HEK293 (cell line): Measurements from ENCODE around the gene FAM83E.

Source experiments
- CTCF ChIA-PET: fragments of 350-600 bp; formaldehyde crosslinking; extraction: SDS; loops from one replicate; lab custom pipeline; 2021; ENCODE audit warnings: antibody characterized with exemption; lab: Yijun Ruan, JAX
- POLR2A ChIA-PET: fragments of 300-600 bp; formaldehyde crosslinking; extraction: SDS; loops from one replicate; lab custom pipeline; 2020; ENCODE audit warnings: antibody characterized with exemption, inconsistent platforms; lab: Yijun Ruan, JAX
- H3K27ac ChIP-seq: fragments of 200-500 bp; sonication (Bioruptor generic); 2 replicates; pipeline ENCODE4 v1.5.1; 2014; ENCODE audit warnings: low read depth, low read length, control low read depth, inconsistent platforms; ENCODE audit errors: extremely low read depth
- H3K36me3 ChIP-seq, 2 experiments: fragments of 200-500 bp in 1 of 2; sonication (Bioruptor generic) in 1 of 2; 1 replicate in 1 of 2; 2 replicates in 1 of 2; pipeline ENCODE4 v1.5.1; 2014 to 2017; ENCODE audit warnings: inconsistent platforms in 2 of 2, low read length in 2 of 2; ENCODE audit not compliant: control insufficient read depth in 2 of 2, insufficient read depth in 1 of 2
- H3K4me1 ChIP-seq: fragments of 200-500 bp; sonication (Bioruptor generic); 2 replicates; pipeline ENCODE4 v1.5.1; 2014; ENCODE audit warnings: mild to moderate bottlenecking, low read length, inconsistent platforms; ENCODE audit not compliant: control insufficient read depth, insufficient read depth
- H3K4me3 ChIP-seq: 2 replicates; pipeline ENCODE4 v1.5.1; 2011; ENCODE audit warnings: low read depth, mild to moderate bottlenecking, control low read depth, low read length, moderate library complexity
- H3K9me3 ChIP-seq: fragments of 200-500 bp; sonication (Bioruptor generic); 2 replicates; pipeline ENCODE4 v1.5.1; 2014; ENCODE audit warnings: low read depth, low read length, inconsistent platforms; ENCODE audit not compliant: control insufficient read depth, insufficient read depth
- GLIS1 ChIP-seq: fragments of 450-650 bp; formaldehyde crosslinking; IDR thresholded peaks from 2 replicates; pipeline ENCODE4 v1.5.1; 2016; ENCODE audit warnings: missing biosample characterization, missing genetic modification characterization
- HOXA7 ChIP-seq: sonication (generic); formaldehyde crosslinking; IDR thresholded peaks from 2 replicates; pipeline ENCODE4 v1.8.1; 2022; ENCODE audit warnings: missing genetic modification reagents, borderline replicate concordance
- KLF9 ChIP-seq: fragments of 450-650 bp; formaldehyde crosslinking; IDR thresholded peaks from 2 replicates; pipeline ENCODE4 v1.5.1; 2016; ENCODE audit warnings: missing biosample characterization, missing genetic modification characterization, low read depth
- MZF1 ChIP-seq: fragments of 450-650 bp; formaldehyde crosslinking; IDR thresholded peaks from 2 replicates; pipeline ENCODE4 v1.5.1; 2017; ENCODE audit warnings: missing biosample characterization, missing genetic modification characterization, borderline replicate concordance
- ZFP69B ChIP-seq: fragments of 450-650 bp; formaldehyde crosslinking; IDR thresholded peaks from 2 replicates; pipeline ENCODE4 v1.5.1; 2016; ENCODE audit warnings: missing biosample characterization, missing genetic modification characterization
- ZIC2 ChIP-seq: fragments of 450-650 bp; formaldehyde crosslinking; IDR thresholded peaks from 2 replicates; pipeline ENCODE4 v1.5.1; 2016; ENCODE audit warnings: missing biosample characterization, missing genetic modification characterization
- ZNF10 ChIP-seq: fragments of 450-650 bp; formaldehyde crosslinking; IDR thresholded peaks from 2 replicates; pipeline ENCODE4 v1.5.1; 2017; ENCODE audit warnings: missing biosample characterization, missing genetic modification characterization
- ZNF121 ChIP-seq: fragments of 450-650 bp; formaldehyde crosslinking; IDR thresholded peaks from 2 replicates; pipeline ENCODE4 v1.5.1; 2016; ENCODE audit warnings: missing biosample characterization, missing genetic modification characterization
- ZNF335 ChIP-seq: fragments of 450-650 bp; formaldehyde crosslinking; conservative IDR thresholded peaks from 2 replicates; pipeline ENCODE4 v1.5.1; 2016; ENCODE audit warnings: missing biosample characterization, missing genetic modification characterization
- ZNF341 ChIP-seq: fragments of 450-650 bp; formaldehyde crosslinking; IDR thresholded peaks from 2 replicates; pipeline ENCODE4; 2016; ENCODE audit warnings: low read depth, missing biosample characterization, missing genetic modification characterization
- ZNF501 ChIP-seq: fragments of 450-650 bp; formaldehyde crosslinking; IDR thresholded peaks from 2 replicates; pipeline ENCODE4 v1.5.1; 2016; ENCODE audit warnings: missing biosample characterization, missing genetic modification characterization
- ZNF571 ChIP-seq: fragments of 450-650 bp; formaldehyde crosslinking; IDR thresholded peaks from 2 replicates; pipeline ENCODE4 v1.5.0; 2017; ENCODE audit warnings: missing biosample characterization, missing genetic modification characterization
- ZNF600 ChIP-seq: fragments of 450-650 bp; formaldehyde crosslinking; IDR thresholded peaks from 2 replicates; pipeline ENCODE4 v1.5.1; 2016; ENCODE audit warnings: missing biosample characterization, missing genetic modification characterization
- ZNF76 ChIP-seq: fragments of 450-650 bp; formaldehyde crosslinking; IDR thresholded peaks from 2 replicates; pipeline ENCODE4; 2016; ENCODE audit warnings: low read depth, missing biosample characterization, missing genetic modification characterization, borderline replicate concordance
- ZNF768 ChIP-seq: fragments of 450-650 bp; formaldehyde crosslinking; IDR thresholded peaks from 2 replicates; pipeline ENCODE4 v1.5.1; 2018; ENCODE audit warnings: missing biosample characterization, mild to moderate bottlenecking, missing genetic modification characterization
- ZXDB ChIP-seq: fragments of 450-650 bp; formaldehyde crosslinking; IDR thresholded peaks from 2 replicates; pipeline ENCODE4 v1.5.1; 2016; ENCODE audit warnings: missing biosample characterization, missing genetic modification characterization
- TF ChIP-seq, protein P1 (sequence below): fragments of 450-650 bp; formaldehyde crosslinking; IDR thresholded peaks from 2 replicates; pipeline ENCODE4 v1.5.1; 2017; ENCODE audit warnings: missing biosample characterization, missing genetic modification characterization
- TF ChIP-seq, protein P2 (sequence below): fragments of 450-650 bp; formaldehyde crosslinking; IDR thresholded peaks from 2 replicates; pipeline ENCODE4 v1.5.1; 2016; ENCODE audit warnings: missing biosample characterization, missing genetic modification characterization
- TF ChIP-seq, protein P3 (sequence below): fragments of 450-650 bp; formaldehyde crosslinking; optimal IDR thresholded peaks from 2 replicates; pipeline ENCODE3; 2016; ENCODE audit warnings: missing biosample characterization, mild to moderate bottlenecking, missing genetic modification characterization
- TF ChIP-seq, protein P4 (sequence below): fragments of 450-650 bp; formaldehyde crosslinking; IDR thresholded peaks from 2 replicates; pipeline ENCODE4 v1.5.1; 2017; ENCODE audit warnings: missing biosample characterization, mild to moderate bottlenecking, missing genetic modification characterization, moderate library complexity

The FAM83E gene

DNA sequence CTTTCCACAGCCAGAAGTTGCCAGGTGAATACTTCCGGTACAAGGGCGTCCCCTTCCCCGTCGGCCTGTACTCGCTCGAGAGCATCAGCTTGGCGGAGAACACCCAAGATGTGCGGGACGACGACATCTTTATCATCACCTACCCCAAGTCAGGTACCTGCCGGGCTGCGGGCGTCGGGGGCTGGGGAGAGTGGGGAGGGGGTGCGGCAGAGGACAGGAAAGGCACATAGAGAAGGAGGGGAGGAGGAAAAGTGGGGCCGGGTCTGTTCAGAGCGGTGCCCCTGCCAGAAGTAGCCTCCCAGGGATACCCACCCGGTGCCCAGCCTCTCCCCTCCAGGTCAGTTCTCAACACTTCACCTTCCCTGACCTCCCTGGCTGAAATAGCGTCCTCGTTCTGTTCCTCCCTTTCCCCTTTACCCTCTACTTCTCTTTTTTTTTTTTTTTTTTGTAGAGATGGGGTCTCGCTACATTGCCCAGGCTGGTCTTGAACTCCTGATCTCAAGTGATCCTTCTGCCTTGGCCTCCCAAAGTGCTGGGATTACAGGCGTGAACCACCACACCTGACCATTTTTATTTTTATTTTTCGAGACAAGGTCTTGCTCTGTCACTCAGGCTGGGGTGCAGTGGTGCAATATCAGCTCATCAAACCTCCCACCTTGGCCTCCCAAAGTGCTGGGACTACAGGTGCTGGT is 38.8 kb downstream of the FAM83E start:
- no peak overlapping the region for H3K4me3 ChIP-seq
- H3K9me3 ChIP-seq: no peaks in the 10 kb centered on the region
- no peaks in the 10 kb centered on the region; the same call in 1 of the 2 replicates for H3K4me1 ChIP-seq
- H3K36me3 ChIP-seq: no peaks in the 10 kb centered on the region
- ChIA-PET POLR2A (interaction anchor here (0.5 to 0.7 kb wide), 3 partner anchors 8 to 998 kb away, joined by 3 to 4 read pairs (median 4); no protein-coding TSS in a partner anchor), CTCF (interaction anchor here (0.6 kb wide), 1 partner anchor 14 kb away, joined by 4 read pairs; no protein-coding TSS in a partner anchor)
- H3K27ac ChIP-seq: no peak overlapping the region
- TF ChIP-seq, protein P1, sequence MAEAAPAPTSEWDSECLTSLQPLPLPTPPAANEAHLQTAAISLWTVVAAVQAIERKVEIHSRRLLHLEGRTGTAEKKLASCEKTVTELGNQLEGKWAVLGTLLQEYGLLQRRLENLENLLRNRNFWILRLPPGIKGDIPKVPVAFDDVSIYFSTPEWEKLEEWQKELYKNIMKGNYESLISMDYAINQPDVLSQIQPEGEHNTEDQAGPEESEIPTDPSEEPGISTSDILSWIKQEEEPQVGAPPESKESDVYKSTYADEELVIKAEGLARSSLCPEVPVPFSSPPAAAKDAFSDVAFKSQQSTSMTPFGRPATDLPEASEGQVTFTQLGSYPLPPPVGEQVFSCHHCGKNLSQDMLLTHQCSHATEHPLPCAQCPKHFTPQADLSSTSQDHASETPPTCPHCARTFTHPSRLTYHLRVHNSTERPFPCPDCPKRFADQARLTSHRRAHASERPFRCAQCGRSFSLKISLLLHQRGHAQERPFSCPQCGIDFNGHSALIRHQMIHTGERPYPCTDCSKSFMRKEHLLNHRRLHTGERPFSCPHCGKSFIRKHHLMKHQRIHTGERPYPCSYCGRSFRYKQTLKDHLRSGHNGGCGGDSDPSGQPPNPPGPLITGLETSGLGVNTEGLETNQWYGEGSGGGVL (tag by site-specific recombination): no peak
- peak; percentile 54 for TF ChIP-seq ZNF121 (tag by site-specific recombination)
- no peak for TF ChIP-seq KLF9
- TF ChIP-seq MZF1 (tag by site-specific recombination): no peak

DNA sequence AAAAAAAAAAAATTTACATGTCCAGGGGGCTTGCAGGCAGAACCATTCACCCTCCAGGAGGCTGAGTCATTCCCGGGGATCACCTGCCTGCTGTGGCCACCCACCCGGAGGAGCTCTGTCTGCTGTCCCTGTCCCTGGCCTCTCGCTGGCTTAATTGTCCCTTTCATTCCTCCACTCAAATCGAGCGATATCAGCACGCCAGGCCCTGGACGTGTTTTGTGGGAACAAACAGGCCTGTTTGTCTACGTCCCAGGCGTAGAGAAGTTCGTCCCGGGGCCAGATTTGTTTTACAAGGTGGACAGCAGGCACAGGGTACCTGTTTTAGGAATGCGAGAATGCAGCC is 41.7 kb downstream of the FAM83E start:
- H3K36me3 ChIP-seq: no peaks in the 10 kb centered on the region
- ChIA-PET POLR2A (interaction anchor here (0.6 kb wide), 1 partner anchor 1933 kb away, joined by 3 read pairs; no protein-coding TSS in a partner anchor), CTCF (interaction anchor here (0.7 to 3.7 kb wide), 4 partner anchors 11 to 262 kb away, joined by 3 to 28 read pairs (median 6); no protein-coding TSS in a partner anchor)
- H3K4me3 ChIP-seq: no peak overlapping the region
- no peak for TF ChIP-seq ZXDB (tag by site-specific recombination)
- peak; percentile 75 for TF ChIP-seq GLIS1 (tag by site-specific recombination)
- TF ChIP-seq ZNF335 (tag by site-specific recombination): peak; percentile 21; the same call in 1 of the 2 replicates
- TF ChIP-seq ZIC2: peak; percentile 51; the same call in 1 of the 2 replicates
- no peak overlapping the region for H3K27ac ChIP-seq
- H3K9me3 ChIP-seq: no peaks in the 10 kb centered on the region
- H3K4me1 ChIP-seq: peaks cover 7% of the 10 kb centered on the region

DNA sequence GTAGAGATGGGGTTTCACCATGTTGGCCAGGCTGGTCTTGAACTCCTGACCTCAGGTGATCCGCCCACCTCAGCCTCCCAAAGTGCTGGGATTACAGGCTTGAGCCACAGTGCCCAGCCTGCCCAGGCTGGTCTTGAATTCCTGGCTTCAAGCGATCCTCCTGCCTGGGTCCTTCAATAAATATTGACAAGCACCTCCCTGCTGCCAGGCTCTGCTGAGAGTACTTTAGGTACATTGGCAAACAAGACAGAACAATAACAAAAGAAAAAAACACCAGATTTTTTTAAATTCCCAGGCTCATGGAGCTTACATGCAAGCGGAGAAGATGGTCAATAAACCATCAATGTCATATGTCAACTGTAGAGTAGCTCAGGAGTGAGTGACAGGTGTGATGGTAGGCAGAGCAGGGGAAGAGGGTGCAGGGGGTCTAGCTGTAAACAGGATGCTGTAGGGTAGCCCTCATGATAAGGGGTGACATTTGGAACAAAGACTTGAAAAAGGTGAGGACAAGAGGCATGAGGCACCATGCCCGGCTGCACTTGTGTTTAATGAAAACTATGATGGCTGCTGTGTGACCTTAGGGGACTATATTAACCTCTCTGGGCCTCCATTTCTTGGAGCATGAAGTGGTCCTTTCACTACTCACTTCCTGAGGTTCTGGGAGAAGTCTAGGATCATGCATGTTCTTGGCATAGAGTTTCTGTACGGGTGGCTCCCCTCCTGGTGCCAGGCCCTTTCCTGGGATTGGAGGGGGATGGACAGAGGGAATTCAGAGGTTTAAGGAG is 43.3 kb downstream of the FAM83E start:
- ChIA-PET CTCF (interaction anchor here (0.7 to 3.7 kb wide), 6 partner anchors 12 to 860 kb away, joined by 3 to 28 read pairs (median 6); no protein-coding TSS in a partner anchor), POLR2A (interaction anchor here (1.3 kb wide), 1 partner anchor 58 kb away, joined by 4 read pairs; no protein-coding TSS in a partner anchor)
- Histone ChIP-seq H3K4me1 (peaks cover 8% of the 10 kb centered on the region), H3K9me3 (no peaks in the 10 kb centered on the region), H3K4me3 (no peak overlapping the region), H3K36me3 (no peaks in the 10 kb centered on the region), H3K27ac (no peak overlapping the region)
- no peak for TF ChIP-seq ZNF76 (tag by site-specific recombination)
- TF ChIP-seq ZNF768 (tag by site-specific recombination): peak; percentile 93

DNA sequence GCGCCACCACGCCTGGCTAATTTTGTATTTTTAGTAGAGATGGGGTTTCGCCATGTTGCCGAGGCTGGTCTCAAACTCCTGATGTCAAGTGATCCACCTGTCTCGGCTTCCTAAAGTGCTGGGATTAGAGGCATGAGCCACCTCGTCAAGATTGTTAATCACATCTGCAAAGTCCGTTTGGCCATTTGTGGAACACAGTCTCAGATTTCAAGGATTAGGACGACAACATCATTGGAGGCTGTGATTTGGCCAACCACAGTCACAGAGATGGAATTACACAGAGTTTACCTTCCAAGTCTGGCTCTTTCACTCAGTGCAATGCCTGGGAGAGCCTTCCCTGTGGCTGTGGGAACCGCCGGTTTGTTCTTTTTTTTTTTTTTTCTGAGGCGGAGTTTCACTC is 45.1 kb downstream of the FAM83E start:
- CTCF ChIA-PET: interaction anchor here (1.1 kb wide), 1 partner anchor 19 kb away, joined by 3 read pairs; no protein-coding TSS in a partner anchor
- Histone ChIP-seq H3K27ac (no peak overlapping the region), H3K9me3 (no peaks in the 10 kb centered on the region), H3K4me3 (no peak overlapping the region), H3K4me1 (peaks cover 11% of the 10 kb centered on the region), H3K36me3 (no peaks in the 10 kb centered on the region)
- POLR2A ChIA-PET: interaction anchor here (0.7 kb wide), 1 partner anchor 39 kb away, joined by 3 read pairs; no protein-coding TSS in a partner anchor
- TF ChIP-seq ZNF571 (tag by site-specific recombination) (no peak), ZNF335 (tag by site-specific recombination) (0 out of 2 replicates have a peak, but pooled peaks have one; percentile 18), ZNF341 (tag by site-specific recombination) (no peak), ZNF501 (no peak), ZNF600 (tag by site-specific recombination) (peak; percentile 43; the same call in 1 of the 2 replicates), ZNF10 (tag by site-specific recombination) (no peak), ZFP69B (tag by site-specific recombination) (no peak), HOXA7 (CRISPR knock-in tag) (no peak)
- TF ChIP-seq, protein P2, sequence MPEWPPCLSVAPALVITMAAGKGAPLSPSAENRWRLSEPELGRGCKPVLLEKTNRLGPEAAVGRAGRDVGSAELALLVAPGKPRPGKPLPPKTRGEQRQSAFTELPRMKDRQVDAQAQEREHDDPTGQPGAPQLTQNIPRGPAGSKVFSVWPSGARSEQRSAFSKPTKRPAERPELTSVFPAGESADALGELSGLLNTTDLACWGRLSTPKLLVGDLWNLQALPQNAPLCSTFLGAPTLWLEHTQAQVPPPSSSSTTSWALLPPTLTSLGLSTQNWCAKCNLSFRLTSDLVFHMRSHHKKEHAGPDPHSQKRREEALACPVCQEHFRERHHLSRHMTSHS (tag by site-specific recombination): no peak
- TF ChIP-seq, protein P3, sequence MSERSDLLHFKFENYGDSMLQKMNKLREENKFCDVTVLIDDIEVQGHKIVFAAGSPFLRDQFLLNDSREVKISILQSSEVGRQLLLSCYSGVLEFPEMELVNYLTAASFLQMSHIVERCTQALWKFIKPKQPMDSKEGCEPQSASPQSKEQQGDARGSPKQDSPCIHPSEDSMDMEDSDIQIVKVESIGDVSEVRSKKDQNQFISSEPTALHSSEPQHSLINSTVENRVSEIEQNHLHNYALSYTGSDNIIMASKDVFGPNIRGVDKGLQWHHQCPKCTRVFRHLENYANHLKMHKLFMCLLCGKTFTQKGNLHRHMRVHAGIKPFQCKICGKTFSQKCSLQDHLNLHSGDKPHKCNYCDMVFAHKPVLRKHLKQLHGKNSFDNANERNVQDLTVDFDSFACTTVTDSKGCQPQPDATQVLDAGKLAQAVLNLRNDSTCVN: no peak
- TF ChIP-seq, protein P4, sequence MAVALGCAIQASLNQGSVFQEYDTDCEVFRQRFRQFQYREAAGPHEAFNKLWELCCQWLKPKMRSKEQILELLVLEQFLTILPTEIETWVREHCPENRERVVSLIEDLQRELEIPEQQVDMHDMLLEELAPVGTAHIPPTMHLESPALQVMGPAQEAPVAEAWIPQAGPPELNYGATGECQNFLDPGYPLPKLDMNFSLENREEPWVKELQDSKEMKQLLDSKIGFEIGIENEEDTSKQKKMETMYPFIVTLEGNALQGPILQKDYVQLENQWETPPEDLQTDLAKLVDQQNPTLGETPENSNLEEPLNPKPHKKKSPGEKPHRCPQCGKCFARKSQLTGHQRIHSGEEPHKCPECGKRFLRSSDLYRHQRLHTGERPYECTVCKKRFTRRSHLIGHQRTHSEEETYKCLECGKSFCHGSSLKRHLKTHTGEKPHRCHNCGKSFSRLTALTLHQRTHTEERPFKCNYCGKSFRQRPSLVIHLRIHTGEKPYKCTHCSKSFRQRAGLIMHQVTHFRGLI (tag by site-specific recombination): no peak
